Stimulated activated effector memory CD8-positive, alpha-beta T cell treated with anti-CD3 and anti-CD28 coated beads, Interleukin-12 subunit alpha, Interleukin-12 subunit beta, amount 100 ng/mL, for 72 hours (primary cell): Measurements from ENCODE around the gene PNMA8C.
"Not testable (repeated sequence)": the region's sequence is repeated elsewhere in the genome, so short reads cannot be mapped to it uniquely, and the experiment has no call there.

ENCODE experiments used
- ATAC-seq: fragments of 150-1000 bp; cut with Tn5 transposase; 2 replicates; pipeline ENCODE4 v1.10.0; 2021
- DNase-seq, 2 donors: peaks; one replicate each; pipeline ENCODE4 v3.0.0; 2021 to 2022; ENCODE audit warnings: low spot score in 2 of 2
- H3K27ac Mint-ChIP-seq: one replicate; pipeline ENCODE4 v1.8.0; 2022; ENCODE audit warnings: mild to moderate bottlenecking, mixed read lengths
- H3K36me3 Mint-ChIP-seq: one replicate; pipeline ENCODE4 v1.8.0; 2022; ENCODE audit warnings: mild to moderate bottlenecking, mixed read lengths
- H3K4me1 Mint-ChIP-seq: one replicate; pipeline ENCODE4 v1.8.0; 2022; ENCODE audit warnings: mixed read lengths
- H3K4me3 Mint-ChIP-seq: one replicate; pipeline ENCODE4 v1.8.0; 2022; ENCODE audit warnings: mild to moderate bottlenecking, mixed read lengths
- H3K9me3 Mint-ChIP-seq: one replicate; pipeline ENCODE4 v1.8.0; 2022; ENCODE audit warnings: mixed read lengths

The PNMA8C gene

GRCh38 chr19:46427518-46428045 lies 1.2 kb downstream of the PNMA8C start:
- no peak overlapping the region for H3K4me3 Mint-ChIP-seq
- ATAC-seq (no peak), DNase-seq (no peak)
- H3K36me3 Mint-ChIP-seq: peaks cover 16% of the 10 kb centered on the region
- no peaks in the 10 kb centered on the region for H3K9me3 Mint-ChIP-seq
- no peak overlapping the region for H3K27ac Mint-ChIP-seq
- peaks cover 33% of the 10 kb centered on the region for H3K4me1 Mint-ChIP-seq

- H3K27ac Mint-ChIP-seq: no peak overlapping the region
Measured at GRCh38 chr19:46426506-46427162, 2.1 kb downstream of the PNMA8C start.

GRCh38 chr19:46426035-46426505 lies 2.7 kb downstream of the PNMA8C start:
- ATAC-seq: no peak
- H3K4me1 Mint-ChIP-seq: peaks cover 33% of the 10 kb centered on the region
- no peak overlapping the region for H3K27ac Mint-ChIP-seq
- H3K9me3 Mint-ChIP-seq: no peaks in the 10 kb centered on the region
- no peak for DNase-seq
- H3K36me3 Mint-ChIP-seq: peaks cover 16% of the 10 kb centered on the region
- peak overlapping the region; percentile 37 for H3K4me3 Mint-ChIP-seq

More at GRCh38 chr19:46426506-46427162, 2.1 kb downstream of the PNMA8C start:
- ATAC-seq (peak; percentile 84), DNase-seq (peak in 1 of 2 donors; percentile 58)
- peaks cover 33% of the 10 kb centered on the region for H3K4me1 Mint-ChIP-seq
- H3K4me3 Mint-ChIP-seq: peak overlapping the region; percentile 37
- H3K36me3 Mint-ChIP-seq: peaks cover 16% of the 10 kb centered on the region
- no peaks in the 10 kb centered on the region for H3K9me3 Mint-ChIP-seq

GRCh38 chr19:46423188-46423587 lies 5.5 kb downstream of the PNMA8C start:
- Mint-ChIP-seq H3K4me3 (no peak overlapping the region), H3K9me3 (no peaks in the 10 kb centered on the region), H3K4me1 (peaks cover 22% of the 10 kb centered on the region), H3K36me3 (peaks cover 11% of the 10 kb centered on the region), H3K27ac (no peak overlapping the region)
- ATAC-seq: no peak
- no peak for DNase-seq

GRCh38 chr19:46422344-46422743 lies 6.4 kb downstream of the PNMA8C start:
- Mint-ChIP-seq H3K36me3 (peaks cover 6% of the 10 kb centered on the region), H3K4me3 (no peak overlapping the region), H3K27ac (no peak overlapping the region), H3K4me1 (peaks cover 13% of the 10 kb centered on the region), H3K9me3 (no peaks in the 10 kb centered on the region)
- no peak for DNase-seq
- ATAC-seq: no peak

- H3K36me3 Mint-ChIP-seq: no peaks in the 10 kb centered on the region
Measured at GRCh38 chr19:46420056-46420455, 8.7 kb downstream of the PNMA8C start.

GRCh38 chr19:46415804-46416709 lies 12.7 kb downstream of the PNMA8C start:
- H3K9me3 Mint-ChIP-seq, DNase-seq, H3K4me3 Mint-ChIP-seq, H3K36me3 Mint-ChIP-seq, H3K27ac Mint-ChIP-seq: not testable (repeated sequence)
- peak; percentile 34 for ATAC-seq
- H3K4me1 Mint-ChIP-seq: peaks cover 15% of the 10 kb centered on the region

More at GRCh38 chr19:46420056-46420455, 8.7 kb downstream of the PNMA8C start:
- no peak for ATAC-seq
- Mint-ChIP-seq H3K27ac (no peak overlapping the region), H3K9me3 (no peaks in the 10 kb centered on the region), H3K4me1 (no peaks in the 10 kb centered on the region), H3K4me3 (no peak overlapping the region)
- no peak for DNase-seq

- H3K9me3 Mint-ChIP-seq, H3K27ac Mint-ChIP-seq, DNase-seq, H3K36me3 Mint-ChIP-seq, ATAC-seq, H3K4me3 Mint-ChIP-seq: not testable (repeated sequence)
- peaks cover 15% of the 10 kb centered on the region for H3K4me1 Mint-ChIP-seq
Measured at GRCh38 chr19:46414899-46415298, 13.8 kb downstream of the PNMA8C start.

GRCh38 chr19:46413262-46414031 lies 15.3 kb downstream of the PNMA8C start, which contains the start of gene CCDC8:
Gene CCDC8 (minus strand): TSS chr19:46413564. CDS start chr19:46412810, 754 bp downstream.
- Mint-ChIP-seq H3K4me1 (peaks cover 21% of the 10 kb centered on the region), H3K27ac (no peak within 1 kb of the TSS), H3K9me3 (no peaks in the 10 kb centered on the region), H3K4me3 (no peak within 1 kb of the TSS), H3K36me3 (no peaks in the 10 kb centered on the region)
- DNase-seq: no peak
- no peak for ATAC-seq

GRCh38 chr19:46412650-46413261 lies 16.0 kb downstream of the PNMA8C start:
- Mint-ChIP-seq H3K27ac (no peak overlapping the region), H3K9me3 (no peaks in the 10 kb centered on the region), H3K36me3 (no peaks in the 10 kb centered on the region), H3K4me1 (peaks cover 28% of the 10 kb centered on the region), H3K4me3 (no peak overlapping the region)
- DNase-seq (no peak), ATAC-seq (no peak)

GRCh38 chr19:46411925-46412649 lies 16.6 kb downstream of the PNMA8C start:
- H3K4me3 Mint-ChIP-seq: no peak overlapping the region

GRCh38 chr19:46411088-46411924 lies 17.4 kb downstream of the PNMA8C start:
- Mint-ChIP-seq H3K4me1 (peaks cover 28% of the 10 kb centered on the region), H3K9me3 (no peaks in the 10 kb centered on the region), H3K4me3 (no peak overlapping the region), H3K36me3 (no peaks in the 10 kb centered on the region), H3K27ac (no peak overlapping the region)
- no peak for DNase-seq
- no peak for ATAC-seq

More at GRCh38 chr19:46411925-46412649, 16.6 kb downstream of the PNMA8C start:
- Mint-ChIP-seq H3K9me3 (no peaks in the 10 kb centered on the region), H3K4me1 (peaks cover 28% of the 10 kb centered on the region), H3K27ac (no peak overlapping the region), H3K36me3 (no peaks in the 10 kb centered on the region)
- no peak for ATAC-seq
- DNase-seq: no peak
